ENCODE data around the gene NIN.

Gene NIN

GRCh38 chr14:50804181-50804721 is 26.7 kb downstream of the NIN start:
- Histone ChIP-seq H4K20me1 (ENCODE audit: insufficient read depth, low read length) (no peaks in the 10 kb centered on the region), H3K9me2 (ENCODE audit: low read depth, low read length) (no peaks in the 10 kb centered on the region), H3K9ac (ENCODE audit: low read length) (no peak overlapping the region), H3F3A (ENCODE audit: insufficient read depth, low read length) (no peaks in the 10 kb centered on the region), H3K4me1 (ENCODE audit: insufficient read depth, low read length, severe bottlenecking) (no peaks in the 10 kb centered on the region), H3K27me3 (ENCODE audit: insufficient read depth, low read length) (no peaks in the 10 kb centered on the region), H3K9me3 (ENCODE audit: low read length) (no peaks in the 10 kb centered on the region), H3K79me2 (ENCODE audit: insufficient read depth, low read length) (peaks cover 36% of the 10 kb centered on the region), H3K4me3 (ENCODE audit: low read depth, low read length, poor library complexity, severe bottlenecking) (no peak overlapping the region), H3K27ac (ENCODE audit: low read depth, low read length, poor library complexity, severe bottlenecking) (no peak overlapping the region), H3K4me2 (ENCODE audit: low read length) (no peak overlapping the region), H2AFZ (ENCODE audit: low read length) (no peak overlapping the region), H3K36me3 (ENCODE audit: insufficient read depth, low read length) (peaks cover 77% of the 10 kb centered on the region)
- TF ChIP-seq EZH2 (IDR thresholded peaks at IDR 0.05; ENCODE audit: borderline replicate concordance, low read length) = no peak
- TF ChIP-seq, protein P1, sequence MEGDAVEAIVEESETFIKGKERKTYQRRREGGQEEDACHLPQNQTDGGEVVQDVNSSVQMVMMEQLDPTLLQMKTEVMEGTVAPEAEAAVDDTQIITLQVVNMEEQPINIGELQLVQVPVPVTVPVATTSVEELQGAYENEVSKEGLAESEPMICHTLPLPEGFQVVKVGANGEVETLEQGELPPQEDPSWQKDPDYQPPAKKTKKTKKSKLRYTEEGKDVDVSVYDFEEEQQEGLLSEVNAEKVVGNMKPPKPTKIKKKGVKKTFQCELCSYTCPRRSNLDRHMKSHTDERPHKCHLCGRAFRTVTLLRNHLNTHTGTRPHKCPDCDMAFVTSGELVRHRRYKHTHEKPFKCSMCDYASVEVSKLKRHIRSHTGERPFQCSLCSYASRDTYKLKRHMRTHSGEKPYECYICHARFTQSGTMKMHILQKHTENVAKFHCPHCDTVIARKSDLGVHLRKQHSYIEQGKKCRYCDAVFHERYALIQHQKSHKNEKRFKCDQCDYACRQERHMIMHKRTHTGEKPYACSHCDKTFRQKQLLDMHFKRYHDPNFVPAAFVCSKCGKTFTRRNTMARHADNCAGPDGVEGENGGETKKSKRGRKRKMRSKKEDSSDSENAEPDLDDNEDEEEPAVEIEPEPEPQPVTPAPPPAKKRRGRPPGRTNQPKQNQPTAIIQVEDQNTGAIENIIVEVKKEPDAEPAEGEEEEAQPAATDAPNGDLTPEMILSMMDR (IDR thresholded peaks at IDR 0.05; ENCODE audit: low read length) = no peak

- Histone ChIP-seq H3F3A (ENCODE audit: insufficient read depth, low read length) (no peaks in the 10 kb centered on the region), H3K79me2 (ENCODE audit: insufficient read depth, low read length) (peaks cover 17% of the 10 kb centered on the region), H3K36me3 (ENCODE audit: insufficient read depth, low read length) (peaks cover 68% of the 10 kb centered on the region)
Measured at GRCh38 chr14:50801706-50802105, 29.3 kb downstream of the NIN start.

DNA sequence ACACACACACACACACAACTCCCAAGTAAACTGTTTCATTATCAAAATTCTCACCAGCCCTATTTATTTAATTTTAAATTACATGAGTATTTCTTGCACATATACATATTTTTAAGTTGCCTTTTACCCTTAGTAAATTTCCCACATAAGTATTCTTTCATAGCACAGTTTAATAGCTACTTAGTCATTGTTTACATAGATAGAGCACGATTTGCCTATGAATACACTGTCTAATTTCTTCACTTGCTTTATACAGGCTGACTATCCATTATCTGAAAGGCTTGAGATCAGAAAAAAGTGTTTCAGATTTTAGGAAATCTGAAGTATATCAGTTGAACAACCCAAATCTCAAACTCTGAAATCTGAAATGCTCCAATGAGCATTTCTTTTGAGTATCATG is 30.9 kb downstream of the NIN start:
- Histone ChIP-seq H3K27me3 (ENCODE audit: insufficient read depth, low read length) (no peaks in the 10 kb centered on the region), H4K20me1 (ENCODE audit: insufficient read depth, low read length) (no peaks in the 10 kb centered on the region), H3K9me3 (ENCODE audit: low read length) (no peaks in the 10 kb centered on the region), H3K36me3 (ENCODE audit: insufficient read depth, low read length) (peaks cover 58% of the 10 kb centered on the region), H3K4me3 (ENCODE audit: low read depth, low read length, poor library complexity, severe bottlenecking) (no peak overlapping the region), H3K27ac (ENCODE audit: low read depth, low read length, poor library complexity, severe bottlenecking) (no peak overlapping the region), H3K4me1 (ENCODE audit: insufficient read depth, low read length, severe bottlenecking) (peaks cover 29% of the 10 kb centered on the region), H3F3A (ENCODE audit: insufficient read depth, low read length) (no peaks in the 10 kb centered on the region), H2AFZ (ENCODE audit: low read length) (no peak overlapping the region), H3K4me2 (ENCODE audit: low read length) (no peak overlapping the region), H3K79me2 (ENCODE audit: insufficient read depth, low read length) (0 out of 2 replicates have a peak, but pooled peaks cover 16% of the 10 kb centered on the region), H3K9me2 (ENCODE audit: low read depth, low read length) (no peaks in the 10 kb centered on the region), H3K9ac (ENCODE audit: low read length) (no peak overlapping the region)
- TF ChIP-seq, protein P1 (IDR thresholded peaks at IDR 0.05; ENCODE audit: low read length) = no peak
- TF ChIP-seq EZH2 (IDR thresholded peaks at IDR 0.05; ENCODE audit: borderline replicate concordance, low read length) = no peak

More at GRCh38 chr14:50801706-50802105, 29.3 kb downstream of the NIN start:
- TF ChIP-seq EZH2 (IDR thresholded peaks at IDR 0.05; ENCODE audit: borderline replicate concordance, low read length) = no peak
- TF ChIP-seq, protein P1 (IDR thresholded peaks at IDR 0.05; ENCODE audit: low read length) = no peak
- H3K9me3 ChIP-seq (ENCODE audit: low read length) = no peaks in the 10 kb centered on the region
- H3K9me2 ChIP-seq (ENCODE audit: low read depth, low read length) = no peaks in the 10 kb centered on the region
- H3K4me3 ChIP-seq (ENCODE audit: low read depth, low read length, poor library complexity, severe bottlenecking) = no peak overlapping the region
- H3K27ac ChIP-seq (ENCODE audit: low read depth, low read length, poor library complexity, severe bottlenecking) = no peak overlapping the region
- H3K27me3 ChIP-seq (ENCODE audit: insufficient read depth, low read length) = no peaks in the 10 kb centered on the region
- no peaks in the 10 kb centered on the region for H4K20me1 ChIP-seq (ENCODE audit: insufficient read depth, low read length)
- no peak overlapping the region for H3K9ac ChIP-seq (ENCODE audit: low read length)
- peaks cover 12% of the 10 kb centered on the region for H3K4me1 ChIP-seq (ENCODE audit: insufficient read depth, low read length, severe bottlenecking)
- no peak overlapping the region for H3K4me2 ChIP-seq (ENCODE audit: low read length)
- H2AFZ ChIP-seq (ENCODE audit: low read length) = no peak overlapping the region

All from OCI-LY1 (cell line).